SIG-M5 treated with dmso at 0.1 percent for 504 hours (cell line): ENCODE results near the gene NUDT2.

Experiments used
- DNase-seq: peaks from one replicate; lab custom pipeline; 2025; ENCODE audit not compliant: unreplicated experiment; lab: John Stamatoyannopoulos, UW

NUDT2 gene

GRCh38 chr9:34370335-34370969 is 41.1 kb downstream of the NUDT2 start:
- DNase-seq: no peak

DNA sequence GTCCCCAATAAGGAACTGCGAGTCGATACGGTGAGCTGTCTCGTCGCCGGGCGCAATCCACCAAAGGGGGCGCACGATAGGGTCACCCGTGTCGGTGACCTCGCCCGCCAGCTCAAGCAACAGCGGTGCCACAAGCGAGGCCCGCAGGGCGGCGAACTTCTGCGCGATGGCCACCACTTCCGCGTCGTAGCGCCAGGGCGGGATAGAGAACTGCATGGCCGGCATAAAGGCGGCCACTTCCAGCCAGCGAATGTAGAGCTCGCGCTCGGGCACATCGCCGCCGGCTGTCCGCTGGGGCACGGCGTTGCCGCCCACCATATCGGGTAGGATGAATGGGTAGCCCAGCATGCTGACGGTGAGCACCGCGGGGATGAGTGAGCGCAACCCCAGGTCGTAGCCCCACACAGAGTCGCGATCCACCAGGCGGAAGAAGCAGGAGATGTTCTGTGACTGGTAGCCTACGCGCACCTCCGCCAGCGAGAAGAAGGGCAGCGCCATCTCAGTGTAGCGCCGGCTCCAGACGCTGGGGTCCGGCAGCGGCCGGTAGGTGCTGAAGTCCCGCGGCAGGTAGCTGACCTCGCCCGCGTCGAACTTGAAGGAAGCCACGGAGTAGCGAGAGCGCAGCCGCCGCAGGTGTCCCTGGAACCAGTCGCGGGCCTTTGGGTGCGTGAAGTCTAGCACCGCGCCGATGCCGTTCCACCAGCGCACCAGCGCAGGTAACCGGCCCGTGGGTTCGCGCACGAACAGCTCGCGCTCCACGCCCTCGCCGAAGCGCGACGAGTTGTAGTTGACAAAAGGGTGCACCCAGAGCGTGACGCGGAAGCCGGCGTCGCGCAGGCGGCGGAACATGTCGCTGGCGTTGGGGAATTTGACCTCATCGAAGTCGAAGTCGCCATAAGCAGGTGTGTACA is 41.9 kb downstream of the NUDT2 start:
- no peak for DNase-seq

DNA sequence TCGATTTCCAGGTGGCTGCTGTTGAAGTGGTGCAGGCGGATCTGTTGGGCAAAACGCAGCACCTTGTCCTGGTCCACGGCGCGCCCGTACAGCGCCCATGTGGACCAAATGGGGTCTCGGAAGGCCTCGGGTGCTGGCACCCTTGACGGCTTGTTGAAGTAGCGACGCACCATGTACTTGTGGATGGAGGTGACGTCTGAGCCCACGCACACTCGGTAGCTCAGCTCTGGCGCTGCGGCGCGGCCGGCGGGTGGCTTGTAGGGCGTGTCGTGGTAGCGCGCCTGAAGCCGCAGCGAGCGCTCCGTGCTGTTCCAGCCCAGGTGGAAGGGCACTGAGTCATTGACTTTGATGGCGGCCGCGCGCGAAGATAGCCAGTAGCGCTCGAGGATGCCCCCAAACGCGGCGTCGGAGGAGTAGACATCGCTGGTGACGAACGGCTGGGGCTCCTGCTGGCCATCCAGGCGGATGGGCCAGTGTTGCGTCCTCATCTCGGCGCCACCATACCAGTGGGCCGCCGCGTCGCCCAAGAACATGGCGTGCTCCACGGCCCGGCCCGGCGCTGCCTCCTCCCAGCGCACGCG is 42.6 kb downstream of the NUDT2 start:
- DNase-seq: no peak

GRCh38 chr9:34372467-34373011 is 43.2 kb downstream of the NUDT2 start:
- DNase-seq: peak; percentile 9

DNA sequence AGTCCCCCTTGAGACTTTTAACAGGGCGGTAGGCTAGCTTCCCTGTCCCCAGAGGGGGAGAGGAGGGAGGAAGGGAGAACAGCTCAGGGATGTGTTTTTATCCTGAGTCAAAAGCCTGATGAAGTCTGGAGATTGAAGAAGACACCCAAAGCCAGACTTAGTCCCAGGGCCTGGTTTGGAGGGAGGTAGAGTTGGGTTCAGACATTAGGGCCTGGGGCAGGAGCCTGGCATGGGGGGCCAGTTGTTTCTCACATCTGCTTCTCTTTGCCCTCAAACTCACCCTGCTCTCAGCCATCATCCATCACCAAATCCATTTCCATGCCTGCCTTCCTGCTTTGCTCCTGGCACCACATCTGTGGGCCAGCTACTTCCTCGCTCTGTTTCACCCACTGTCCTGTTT is 44.4 kb downstream of the NUDT2 start:
- no peak for DNase-seq

- no peak for DNase-seq
These were observed 45.0 kb downstream of the NUDT2 start for GRCh38 chr9:34374339-34374738.

DNA sequence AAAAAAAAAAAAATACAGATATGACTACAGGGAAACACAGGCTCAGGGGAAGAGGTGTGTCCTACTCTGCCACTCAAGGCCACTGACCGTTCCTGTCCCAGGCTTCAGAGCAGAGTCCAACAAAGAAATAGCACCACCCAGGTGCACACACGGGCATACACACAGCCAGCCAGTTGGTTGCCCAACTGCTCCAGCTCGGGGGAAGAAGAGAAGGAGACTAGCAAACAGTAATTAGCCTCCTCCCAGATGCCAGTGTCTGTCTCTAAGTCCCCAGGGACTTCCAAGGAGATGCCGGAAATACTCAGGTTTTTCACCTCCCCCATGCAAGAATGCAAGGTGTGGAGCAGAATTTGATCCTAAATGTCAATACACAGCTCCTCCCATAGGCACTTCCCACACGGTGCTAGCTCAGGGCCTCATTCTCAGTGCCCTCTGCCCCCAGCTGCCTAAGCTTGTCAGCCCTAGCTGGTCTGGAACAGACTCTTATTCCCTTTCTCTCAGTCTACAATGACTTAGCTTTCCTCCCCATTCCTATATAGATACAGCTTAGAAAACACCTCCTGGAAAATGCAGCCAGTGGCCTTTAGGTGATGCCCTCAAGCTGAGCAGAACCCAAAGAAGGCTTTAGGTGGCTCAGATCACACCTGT is 45.7 kb downstream of the NUDT2 start:
- peak; percentile 40 for DNase-seq

DNA sequence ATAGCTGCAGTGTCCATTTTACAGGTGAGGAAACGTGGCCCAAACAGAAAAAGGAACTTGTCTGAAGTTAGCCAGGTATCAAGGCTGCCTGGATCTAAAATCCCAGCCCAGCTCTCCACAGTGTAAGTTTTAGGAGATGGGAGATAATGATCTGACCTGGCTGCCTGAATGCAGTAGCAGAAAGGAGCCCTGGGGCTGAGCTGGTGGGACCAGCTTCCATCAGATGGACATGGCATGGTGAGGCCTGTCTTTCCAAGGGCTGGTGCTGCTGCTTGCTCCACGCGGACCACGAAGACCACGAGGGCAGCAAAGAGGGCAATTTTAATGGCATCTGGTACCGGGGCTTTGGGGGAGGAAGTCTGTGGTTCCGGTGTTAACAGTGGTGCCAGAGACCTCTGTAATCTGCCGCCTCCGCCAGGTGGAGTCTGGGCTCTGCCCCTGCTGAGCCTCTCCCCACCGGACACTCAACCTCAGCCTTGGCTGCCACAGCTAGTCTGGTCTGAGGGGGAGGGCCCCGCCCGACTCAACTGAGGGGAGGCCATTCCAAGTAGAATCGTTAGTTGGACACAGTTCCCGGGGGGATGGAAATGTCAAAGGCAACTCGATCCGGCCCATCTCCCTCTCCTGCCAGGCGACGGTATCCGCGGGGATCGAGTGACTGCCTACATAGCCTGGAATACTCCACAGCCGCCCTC is 46.7 kb downstream of the NUDT2 start:
- no peak for DNase-seq

DNA sequence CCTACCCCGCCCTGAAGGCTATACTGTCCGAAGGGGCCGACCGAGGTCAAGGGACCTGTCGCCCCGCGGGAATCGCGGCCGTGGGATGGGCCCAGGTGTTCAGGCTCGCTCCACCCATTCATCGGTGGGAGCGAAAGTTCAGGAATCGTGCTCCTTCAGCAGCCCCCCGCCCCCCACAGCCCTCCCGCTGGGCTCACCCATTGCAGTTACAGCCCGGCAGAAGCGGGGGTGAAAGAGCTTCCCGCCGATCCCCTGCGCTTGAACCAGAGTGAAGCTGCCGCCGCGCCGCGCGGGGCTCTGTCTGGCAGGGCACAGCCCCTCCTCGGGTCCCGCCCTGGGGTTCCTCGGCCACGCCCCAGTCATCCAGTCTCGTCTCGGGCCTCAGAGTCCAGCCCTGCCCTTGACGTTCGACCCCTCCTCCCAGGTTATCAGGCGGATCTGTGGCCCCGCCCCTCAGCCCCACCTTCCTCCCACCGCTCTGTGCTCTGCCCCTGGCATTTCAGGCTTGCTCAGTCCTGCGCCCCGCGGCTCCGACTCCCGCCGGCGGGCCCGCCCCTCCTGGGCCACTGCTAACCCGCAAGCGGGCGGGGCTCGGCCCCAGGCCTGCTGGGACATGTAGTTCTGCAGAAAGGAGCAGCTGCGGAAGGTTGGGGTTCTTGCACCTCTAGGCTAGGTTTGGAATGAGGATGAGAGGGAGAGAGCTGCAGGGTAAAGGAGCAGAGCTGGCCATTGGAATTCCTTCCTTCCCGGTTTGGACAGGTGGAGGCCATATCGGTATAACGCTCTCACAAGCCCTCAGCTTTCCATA is 47.4 kb downstream of the NUDT2 start, which contains the start of gene MYORG:
MYORG (minus strand) TSS at position 303 of the 808 bp plus-strand sequence. CDS start 3,955 bp downstream, outside the sequence.
- peak; percentile 94 for DNase-seq

DNA sequence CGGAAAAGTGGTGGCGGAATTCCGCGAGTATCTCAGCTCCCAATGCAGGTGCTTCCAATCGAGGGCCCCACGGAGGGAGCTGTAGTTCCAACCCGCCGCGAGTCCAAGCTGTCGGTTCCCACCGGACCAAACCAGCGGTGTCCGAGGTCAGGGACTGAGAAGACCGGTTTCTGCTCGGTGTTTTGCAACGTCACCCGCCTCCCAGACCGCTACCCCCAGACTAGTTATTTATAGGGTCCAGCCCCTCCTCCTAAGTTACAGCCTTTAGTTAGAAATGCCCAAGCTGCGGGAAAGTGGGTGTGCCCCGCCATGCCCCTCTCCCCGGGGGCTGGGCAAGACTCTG is 48.0 kb downstream of the NUDT2 start:
- DNase-seq: peak; percentile 49

- DNase-seq: no peak
These were observed 49.1 kb downstream of the NUDT2 start for GRCh38 chr9:34378376-34379060.

DNA sequence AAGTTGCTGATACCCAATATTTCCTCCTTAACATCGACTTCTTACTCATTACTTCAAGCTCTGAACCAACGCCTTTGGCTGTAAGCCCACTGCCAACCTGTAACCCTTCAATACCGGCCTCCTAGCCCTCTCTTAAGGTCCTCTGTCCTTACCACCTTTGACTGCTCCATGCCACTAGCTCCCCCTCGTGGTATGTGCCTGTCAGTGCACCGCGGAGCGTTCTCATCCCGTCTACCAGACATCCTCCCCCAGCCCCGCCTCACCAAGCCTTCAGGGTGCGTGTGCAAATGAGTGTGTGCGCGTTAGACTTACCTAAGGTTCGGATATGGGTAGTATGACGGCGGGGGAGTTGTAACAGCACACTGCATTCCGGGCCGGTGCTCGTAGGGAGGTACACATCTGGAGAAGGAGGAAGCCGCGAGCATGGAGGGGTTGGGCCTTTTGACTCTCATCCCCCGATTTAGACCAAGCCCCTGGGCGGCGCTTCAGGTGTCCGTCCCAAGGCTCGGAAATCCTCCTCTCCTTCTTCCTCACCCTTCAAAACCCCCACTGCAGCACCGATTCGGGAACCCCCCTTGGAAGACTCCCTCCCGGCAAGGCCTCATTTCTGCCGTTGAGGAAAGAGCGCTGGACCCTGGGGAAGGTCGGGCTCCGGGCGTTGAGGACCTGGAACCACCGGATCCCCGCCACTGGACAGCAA is 50.1 kb downstream of the NUDT2 start:
- peak; percentile 73 for DNase-seq

DNA sequence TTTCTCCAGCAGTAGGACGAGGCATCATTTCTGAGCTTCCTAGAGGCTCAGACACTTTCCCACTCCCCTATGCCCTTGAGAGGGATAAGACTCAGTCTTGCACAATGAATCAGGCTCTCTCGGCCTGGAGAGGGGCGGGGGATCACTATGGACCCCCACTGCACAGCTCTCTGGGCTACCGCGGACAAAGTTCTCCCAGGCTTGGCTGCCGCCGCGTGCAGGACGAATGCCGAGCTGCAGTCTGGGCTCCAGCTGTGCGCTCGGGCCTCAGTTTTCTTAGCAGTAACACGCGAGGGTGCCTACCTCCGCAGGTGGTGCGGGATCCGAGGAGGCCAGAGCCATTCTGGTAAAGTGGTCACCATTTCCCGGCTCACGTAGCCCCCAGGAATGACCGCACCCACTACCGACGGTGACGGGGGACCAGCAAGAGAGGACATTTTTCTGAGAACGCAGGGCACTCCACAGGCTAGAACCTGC is 50.7 kb downstream of the NUDT2 start:
- no peak for DNase-seq

DNA sequence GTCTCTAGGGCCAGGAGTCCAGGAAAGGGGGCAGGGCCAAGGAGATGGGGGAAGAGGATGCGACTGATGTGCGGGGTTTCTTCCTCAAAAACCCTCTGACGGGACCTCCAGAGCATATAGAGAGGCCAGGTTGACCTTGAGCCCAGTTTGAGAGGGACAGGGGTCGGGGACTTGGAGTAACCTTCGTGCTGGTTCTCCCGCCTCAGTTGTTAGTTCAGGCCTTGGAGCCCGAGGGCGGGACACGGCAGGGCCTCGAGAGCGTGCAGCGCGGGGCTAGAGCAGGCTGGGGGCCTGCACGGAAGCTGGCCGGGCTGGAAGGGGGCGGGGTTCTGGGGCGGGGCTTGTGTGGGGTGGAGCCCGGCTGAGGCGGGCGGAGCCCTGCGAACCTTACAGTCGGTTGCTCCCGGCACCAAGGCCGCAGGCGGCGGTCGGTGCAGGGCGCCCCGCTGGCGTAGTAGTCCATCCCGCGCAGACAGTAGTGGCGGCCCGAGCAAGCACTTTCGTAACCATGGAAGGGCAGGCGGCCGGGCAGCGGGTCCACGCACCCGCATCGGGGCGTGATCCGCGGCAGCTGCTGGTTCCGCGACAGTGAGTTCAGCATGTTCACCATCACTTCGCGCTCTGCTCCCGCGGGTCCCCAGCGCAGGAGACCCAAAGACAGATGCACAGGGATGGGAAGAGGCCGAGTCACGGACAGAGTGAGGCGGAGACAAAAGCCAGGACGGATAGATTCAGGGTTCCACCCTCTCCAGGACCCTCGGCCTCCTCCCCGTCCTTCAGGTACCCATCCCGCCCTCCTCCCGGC is 51.3 kb downstream of the NUDT2 start:
- peak; percentile 40 for DNase-seq

DNA sequence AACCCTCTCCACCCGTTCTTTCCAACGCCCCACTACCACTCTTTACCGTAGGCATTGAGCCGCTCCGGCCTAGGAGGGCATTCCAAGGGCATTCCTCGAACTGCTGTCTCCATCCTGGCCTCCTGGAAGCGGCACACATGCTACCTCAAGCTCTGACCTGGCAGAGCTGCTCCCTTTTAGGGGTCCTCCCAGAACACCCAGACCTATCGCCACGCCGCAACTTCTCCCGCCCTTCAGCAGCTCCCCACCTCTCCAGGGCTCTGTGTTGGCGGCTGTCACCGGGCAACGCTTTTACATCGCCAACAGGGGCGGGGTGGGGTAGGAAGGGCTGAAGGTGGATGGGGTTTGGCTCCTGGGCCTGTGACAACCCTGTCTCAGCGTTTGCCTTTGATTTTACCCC is 52.0 kb downstream of the NUDT2 start:
- no peak for DNase-seq

GRCh38 chr9:34382054-34382453 is 52.7 kb downstream of the NUDT2 start:
- no peak for DNase-seq

DNA sequence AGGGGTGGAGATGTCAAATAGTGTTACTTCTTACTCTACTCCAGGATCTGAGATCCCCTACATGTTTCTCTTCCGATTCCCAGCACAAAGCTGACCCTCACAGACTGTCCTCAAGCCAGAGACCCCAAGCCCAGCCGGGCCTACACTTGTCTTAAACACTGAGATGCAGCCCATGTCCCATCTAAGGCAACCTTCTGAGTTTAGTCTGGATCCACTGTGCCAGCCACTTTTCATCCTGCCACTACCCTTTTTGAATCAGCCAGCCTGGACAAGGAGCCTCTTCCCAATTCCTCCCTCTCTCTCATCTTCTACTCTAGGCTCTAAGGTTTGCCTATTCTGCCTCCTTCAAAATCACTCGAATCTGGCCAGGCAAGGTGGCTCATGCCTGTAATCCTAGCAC is 53.5 kb downstream of the NUDT2 start:
- DNase-seq: no peak

GRCh38 chr9:34383904-34384303 is 54.5 kb downstream of the NUDT2 start:
- no peak for DNase-seq
